Thymus (tissue), 11 donors: ENCODE results near the gene TNPO2. TPM values are rescaled to one million over a fixed set of nuclear protein-coding genes. Genes with fewer than 3 reads are reported as not detected.

Source experiments
- DNase-seq, 9 donors: peaks; one replicate each; pipeline ENCODE4 v3.0.0-alpha.2; 2013; ENCODE audit warnings: low spot score in 9 of 9, low read depth in 6 of 9, missing footprints in 1 of 9
- H3K27ac ChIP-seq, 2 donors: one replicate each; pipeline ENCODE4 v1.5.1; 2013; ENCODE audit warnings: control low read depth in 1 of 2, low read depth in 1 of 2, low read length in 1 of 2, mild to moderate bottlenecking in 1 of 2, moderate library complexity in 1 of 2
- H3K27me3 ChIP-seq, 2 donors: one replicate each; pipeline ENCODE4 v1.5.1; 2013; ENCODE audit warnings: low read length in 1 of 2; ENCODE audit not compliant: control insufficient read depth in 2 of 2, insufficient read depth in 1 of 2
- H3K36me3 ChIP-seq, 2 donors: one replicate each; pipeline ENCODE4 v1.5.1; 2013; ENCODE audit warnings: low read length in 1 of 2, mild to moderate bottlenecking in 1 of 2, moderate library complexity in 1 of 2; ENCODE audit not compliant: control insufficient read depth in 2 of 2, insufficient read depth in 2 of 2
- H3K4me1 ChIP-seq, 2 donors: one replicate each; pipeline ENCODE4 v1.5.1; 2013; ENCODE audit warnings: low read length in 2 of 2; ENCODE audit not compliant: control insufficient read depth in 2 of 2, insufficient read depth in 2 of 2
- H3K4me3 ChIP-seq, 2 donors: one replicate each; pipeline ENCODE4 v1.5.1; 2013; ENCODE audit warnings: low read length in 2 of 2, control low read depth in 1 of 2, mild to moderate bottlenecking in 1 of 2
- H3K9me3 ChIP-seq, 2 donors: one replicate each; pipeline ENCODE4 v1.5.1; 2013; ENCODE audit warnings: low read length in 1 of 2, mild to moderate bottlenecking in 1 of 2; ENCODE audit not compliant: control insufficient read depth in 2 of 2, insufficient read depth in 1 of 2
- WGBS: extraction: QIAGEN DNeasy Blood & Tissue Kit; methylation state at CpG from one replicate; pipeline ENCODE4 v1.1.7; 2013; 5-methylcytosine and 5-hydroxymethylcytosine counted together
- polyA plus RNA-seq: library from polyadenylated mRNA; stranded (reverse); fragments of 200-250 nt; gene quantifications from one replicate; pipeline ENCODE4 v1.2.3, GENCODE V29; 2013
- total RNA-seq: library from RNA; stranded (reverse); fragments of 120-200 nt; gene quantifications from one replicate; pipeline ENCODE4 v1.2.4, GENCODE V29; 2013
- donor health status: healthy.

The TNPO2 gene
- total and polyA plus RNA-seq, 2 donors: 10.9 to 28.3 TPM

DNA sequence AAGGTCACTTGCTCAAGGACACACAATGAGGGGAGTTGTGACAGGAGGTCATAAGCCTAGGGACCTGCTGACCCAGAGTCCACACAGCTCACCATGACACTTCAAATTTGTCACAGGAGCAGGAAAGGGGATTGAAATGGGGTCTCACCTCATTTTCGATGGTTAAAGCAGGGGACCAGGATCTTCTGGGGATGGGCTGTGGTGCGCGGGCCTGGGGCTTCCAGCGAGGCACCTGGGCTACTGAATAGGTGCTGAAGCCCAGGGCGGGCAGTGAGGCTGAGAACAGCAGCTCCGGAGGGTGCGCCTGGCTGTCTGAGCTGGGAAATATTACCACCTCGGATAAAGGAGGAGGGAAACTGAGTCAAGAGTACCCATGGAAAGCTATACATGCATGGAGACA lies 68.2 kb downstream of the TNPO2 start:
- Histone ChIP-seq H3K9me3 (peaks cover 0 to 4% of the 10 kb centered on the region in 2 donors), H3K27me3 (no peaks in the 10 kb centered on the region), H3K4me1 (no peaks in the 10 kb centered on the region), H3K36me3 (peaks cover 43 to 50% of the 10 kb centered on the region in 2 donors), H3K27ac (no peak overlapping the region), H3K4me3 (no peak overlapping the region)
- over 99% methylated on average over 8 of the region's 8 CpGs for WGBS
- DNase-seq: no peak

DNA sequence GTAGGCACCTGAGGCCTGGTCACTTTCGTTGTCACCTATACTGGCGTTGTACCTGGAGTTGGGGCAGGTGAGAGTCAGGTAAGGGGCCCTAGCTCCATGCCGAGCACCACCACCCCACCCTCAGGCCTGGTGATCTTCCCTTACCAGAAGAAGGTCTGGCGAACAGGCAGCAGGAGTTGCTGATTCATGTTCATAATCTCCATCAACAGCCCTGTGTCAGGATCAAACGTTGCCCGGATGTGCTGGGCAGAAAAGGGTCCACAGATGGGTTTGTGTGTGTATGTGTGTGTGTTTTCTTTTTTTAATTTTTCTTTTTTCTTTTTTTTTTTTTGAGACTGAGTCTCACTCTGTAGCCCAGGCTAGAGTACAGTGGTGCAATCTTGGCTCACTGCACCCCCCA lies 71.5 kb downstream of the TNPO2 start:
- H3K36me3 ChIP-seq: peaks cover 28 to 36% of the 10 kb centered on the region in 2 donors
- no peak overlapping the region for H3K27ac ChIP-seq
- no peak overlapping the region for H3K4me3 ChIP-seq
- H3K9me3 ChIP-seq: peaks cover 0 to 10% of the 10 kb centered on the region in 2 donors
- no peak for DNase-seq
- H3K27me3 ChIP-seq: peaks cover 0 to 8% of the 10 kb centered on the region in 2 donors
- WGBS: 98% methylated on average over 6 of the region's 6 CpGs
- peaks cover 0 to 7% of the 10 kb centered on the region in 2 donors for H3K4me1 ChIP-seq

DNA sequence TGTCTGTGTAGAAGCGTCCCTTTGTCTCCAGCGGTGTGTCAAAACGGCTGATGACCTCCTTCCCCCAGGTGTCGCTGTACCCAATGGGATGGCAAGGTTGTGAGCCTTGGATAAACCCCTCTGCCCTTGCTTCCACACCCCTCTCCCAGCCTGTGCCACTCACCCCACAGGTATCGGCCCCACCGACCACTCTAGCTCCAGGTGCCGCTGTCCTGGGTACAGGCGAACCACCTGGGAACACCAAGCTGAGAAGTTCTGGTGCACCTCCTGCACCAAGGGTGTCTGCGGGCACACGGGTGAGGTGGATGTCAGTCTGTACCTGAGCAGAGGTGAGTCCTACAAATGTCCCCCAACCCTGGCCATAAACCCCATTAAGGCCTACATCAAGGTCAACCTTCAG lies 73.8 kb downstream of the TNPO2 start:
- Histone ChIP-seq H3K36me3 (peaks cover 8 to 19% of the 10 kb centered on the region in 2 donors), H3K27me3 (peaks cover 0 to 8% of the 10 kb centered on the region in 2 donors), H3K27ac (no peak overlapping the region), H3K4me1 (peaks cover 0 to 7% of the 10 kb centered on the region in 2 donors), H3K4me3 (no peak overlapping the region), H3K9me3 (peaks cover 0 to 12% of the 10 kb centered on the region in 2 donors)
- DNase-seq: no peak
- WGBS: 98% methylated on average over 10 of the region's 10 CpGs

Other genes with a start within 250 kb of the TNPO2 start
- 5.0 TPM for gene ZNF709, start 239.1 kb downstream of the TNPO2 start, total RNA-seq
- 2.2 TPM for gene ZNF709, start 239.1 kb downstream of the TNPO2 start, polyA plus RNA-seq
- 12.3 TPM for gene ZNF564, start 172.4 kb downstream of the TNPO2 start, total RNA-seq
- 10.3 TPM for gene ZNF564, start 172.4 kb downstream of the TNPO2 start, polyA plus RNA-seq
- gene ZNF490, start 113.1 kb downstream of the TNPO2 start, total RNA-seq: 6.0 TPM
- gene ZNF490, start 113.1 kb downstream of the TNPO2 start, polyA plus RNA-seq: 1.6 TPM
- 8.6 TPM for gene ZNF791, start 113.0 kb downstream of the TNPO2 start, total RNA-seq
- 9.1 TPM for gene ZNF791, start 113.0 kb downstream of the TNPO2 start, polyA plus RNA-seq
- 25.3 TPM for gene MAN2B1, start 57.2 kb downstream of the TNPO2 start, total RNA-seq
- gene MAN2B1, start 57.2 kb downstream of the TNPO2 start, polyA plus RNA-seq: 49.1 TPM
- 13.2 TPM for gene WDR83, start 57.1 kb downstream of the TNPO2 start, total RNA-seq
- 19.6 TPM for gene WDR83, start 57.1 kb downstream of the TNPO2 start, polyA plus RNA-seq
- 97.3 TPM for gene DHPS, start 42.1 kb downstream of the TNPO2 start, total RNA-seq
- gene DHPS, start 42.1 kb downstream of the TNPO2 start, polyA plus RNA-seq: 74.3 TPM
- gene GNG14, start 35.9 kb downstream of the TNPO2 start, total RNA-seq: not detected
- gene GNG14, start 35.9 kb downstream of the TNPO2 start, polyA plus RNA-seq: 0.14 TPM
- 6.2 TPM for gene FBXW9, start 27.3 kb downstream of the TNPO2 start, total RNA-seq
- gene FBXW9, start 27.3 kb downstream of the TNPO2 start, polyA plus RNA-seq: 6.5 TPM
- gene TRIR, start 10.8 kb upstream of the TNPO2 start, total RNA-seq: 268 TPM
- gene TRIR, start 10.8 kb upstream of the TNPO2 start, polyA plus RNA-seq: 290 TPM
- 67.2 TPM for gene GET3, start 13.6 kb upstream of the TNPO2 start, total RNA-seq
- gene GET3, start 13.6 kb upstream of the TNPO2 start, polyA plus RNA-seq: 50.0 TPM
- gene BEST2, start 27.9 kb upstream of the TNPO2 start, total RNA-seq: not detected
- gene BEST2, start 27.9 kb upstream of the TNPO2 start, polyA plus RNA-seq: 0.46 TPM
- gene HOOK2, start 51.6 kb upstream of the TNPO2 start, total RNA-seq: 8.7 TPM
- 36.4 TPM for gene HOOK2, start 51.6 kb upstream of the TNPO2 start, polyA plus RNA-seq
- gene JUNB, start 67.6 kb upstream of the TNPO2 start, total RNA-seq: 121 TPM
- 139 TPM for gene JUNB, start 67.6 kb upstream of the TNPO2 start, polyA plus RNA-seq
- 202 TPM for gene PRDX2, start 77.9 kb upstream of the TNPO2 start, total RNA-seq
- 113 TPM for gene PRDX2, start 77.9 kb upstream of the TNPO2 start, polyA plus RNA-seq
- gene THSD8, start 78.1 kb upstream of the TNPO2 start, total RNA-seq: 9.9 TPM
- 4.1 TPM for gene THSD8, start 78.1 kb upstream of the TNPO2 start, polyA plus RNA-seq
- gene RNASEH2A, start 82.7 kb upstream of the TNPO2 start, total RNA-seq: 30.3 TPM
- gene RNASEH2A, start 82.7 kb upstream of the TNPO2 start, polyA plus RNA-seq: 8.4 TPM
- 1.7 TPM for gene RTBDN, start 110.6 kb upstream of the TNPO2 start, total RNA-seq
- 1.6 TPM for gene RTBDN, start 110.6 kb upstream of the TNPO2 start, polyA plus RNA-seq
- gene MAST1, start 114.6 kb upstream of the TNPO2 start, total RNA-seq: 0.38 TPM
- 0.91 TPM for gene MAST1, start 114.6 kb upstream of the TNPO2 start, polyA plus RNA-seq
- gene DNASE2, start 157.5 kb upstream of the TNPO2 start, total RNA-seq: 14.6 TPM
- gene DNASE2, start 157.5 kb upstream of the TNPO2 start, polyA plus RNA-seq: 20.8 TPM
- 2.5 TPM for gene KLF1, start 163.3 kb upstream of the TNPO2 start, total RNA-seq
- gene KLF1, start 163.3 kb upstream of the TNPO2 start, polyA plus RNA-seq: 0.09 TPM
- gene GCDH, start 167.2 kb upstream of the TNPO2 start, total RNA-seq: 21.9 TPM
- 33.6 TPM for gene GCDH, start 167.2 kb upstream of the TNPO2 start, polyA plus RNA-seq
- gene SYCE2, start 195.4 kb upstream of the TNPO2 start, total RNA-seq: 1.6 TPM
- 0.48 TPM for gene SYCE2, start 195.4 kb upstream of the TNPO2 start, polyA plus RNA-seq
- 46.7 TPM for gene FARSA, start 209.8 kb upstream of the TNPO2 start, total RNA-seq
- gene FARSA, start 209.8 kb upstream of the TNPO2 start, polyA plus RNA-seq: 33.6 TPM
- 639 TPM for gene CALR, start 214.7 kb upstream of the TNPO2 start, total RNA-seq
- 189 TPM for gene CALR, start 214.7 kb upstream of the TNPO2 start, polyA plus RNA-seq
- 55.8 TPM for gene RAD23A, start 221.9 kb upstream of the TNPO2 start, total RNA-seq
- 128 TPM for gene RAD23A, start 221.9 kb upstream of the TNPO2 start, polyA plus RNA-seq
- 27.7 TPM for gene GADD45GIP1, start 233.3 kb upstream of the TNPO2 start, total RNA-seq
- 27.2 TPM for gene GADD45GIP1, start 233.3 kb upstream of the TNPO2 start, polyA plus RNA-seq
- gene DAND5, start 245.6 kb upstream of the TNPO2 start, total RNA-seq: 0.09 TPM
- 0.09 TPM for gene DAND5, start 245.6 kb upstream of the TNPO2 start, polyA plus RNA-seq